Fibroblast of villous mesenchyme (primary cell): Measurements from ENCODE around the gene TGFBRAP1. TPM values are rescaled to one million over a fixed set of nuclear protein-coding genes. Genes with fewer than 3 reads are reported as not detected.

Experiments
- DNase-seq: peaks from one replicate; pipeline ENCODE4 v3.0.0-alpha.2; 2010; ENCODE audit warnings: low read depth
- H3K4me3 ChIP-seq: 2 replicates; pipeline ENCODE4 v1.5.1; 2011; ENCODE audit warnings: low read depth, mild to moderate bottlenecking, low read length
- total RNA-seq: library from RNA; depleted of rRNA; stranded (reverse); fragments of >200 nt; gene quantifications from 2 replicates; pipeline ENCODE4 v1.2.3, GENCODE V29; 2012
- TF ChIP-seq, protein P1 (sequence below): IDR thresholded peaks from 2 replicates; pipeline ENCODE4 v1.5.1; 2012; ENCODE audit warnings: low read depth, mild to moderate bottlenecking, low read length; ENCODE audit not compliant: insufficient read depth

TGFBRAP1 gene
- total RNA-seq, 1 donor: 29.4 TPM

DNA sequence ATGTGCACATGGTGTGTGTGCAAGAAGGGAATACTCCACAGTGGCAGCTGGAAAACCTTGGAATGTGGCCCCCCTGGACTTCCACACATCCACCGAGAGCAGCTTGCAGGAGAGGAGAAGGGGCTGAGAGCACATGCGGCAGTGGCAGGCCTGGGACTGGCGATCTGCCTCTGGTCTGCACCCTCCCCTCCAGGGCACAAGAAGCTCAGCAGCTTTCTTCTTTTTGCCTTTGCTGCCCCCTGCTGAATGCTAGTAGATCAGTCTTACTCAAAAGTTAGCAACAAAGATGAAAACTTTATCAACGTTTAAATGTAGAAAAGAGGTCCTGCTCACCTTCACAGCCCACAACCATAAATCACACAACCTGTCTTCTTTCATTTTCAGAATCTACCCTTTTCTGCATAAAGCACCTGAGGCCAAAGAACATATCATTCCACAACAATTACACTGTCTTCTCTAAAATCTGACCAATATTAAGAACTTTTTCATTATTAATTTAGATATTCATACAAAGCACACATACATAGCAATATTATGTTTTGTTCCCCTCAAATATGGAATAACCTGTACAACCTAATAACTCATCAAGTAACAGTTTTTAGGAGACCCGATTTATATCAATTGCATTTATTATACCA, 34.6 kb downstream of the TGFBRAP1 start:
- peak; percentile 74 for DNase-seq
- H3K4me3 ChIP-seq: no peak overlapping the region
- TF ChIP-seq, protein P1, sequence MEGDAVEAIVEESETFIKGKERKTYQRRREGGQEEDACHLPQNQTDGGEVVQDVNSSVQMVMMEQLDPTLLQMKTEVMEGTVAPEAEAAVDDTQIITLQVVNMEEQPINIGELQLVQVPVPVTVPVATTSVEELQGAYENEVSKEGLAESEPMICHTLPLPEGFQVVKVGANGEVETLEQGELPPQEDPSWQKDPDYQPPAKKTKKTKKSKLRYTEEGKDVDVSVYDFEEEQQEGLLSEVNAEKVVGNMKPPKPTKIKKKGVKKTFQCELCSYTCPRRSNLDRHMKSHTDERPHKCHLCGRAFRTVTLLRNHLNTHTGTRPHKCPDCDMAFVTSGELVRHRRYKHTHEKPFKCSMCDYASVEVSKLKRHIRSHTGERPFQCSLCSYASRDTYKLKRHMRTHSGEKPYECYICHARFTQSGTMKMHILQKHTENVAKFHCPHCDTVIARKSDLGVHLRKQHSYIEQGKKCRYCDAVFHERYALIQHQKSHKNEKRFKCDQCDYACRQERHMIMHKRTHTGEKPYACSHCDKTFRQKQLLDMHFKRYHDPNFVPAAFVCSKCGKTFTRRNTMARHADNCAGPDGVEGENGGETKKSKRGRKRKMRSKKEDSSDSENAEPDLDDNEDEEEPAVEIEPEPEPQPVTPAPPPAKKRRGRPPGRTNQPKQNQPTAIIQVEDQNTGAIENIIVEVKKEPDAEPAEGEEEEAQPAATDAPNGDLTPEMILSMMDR: peak; percentile 73

DNA sequence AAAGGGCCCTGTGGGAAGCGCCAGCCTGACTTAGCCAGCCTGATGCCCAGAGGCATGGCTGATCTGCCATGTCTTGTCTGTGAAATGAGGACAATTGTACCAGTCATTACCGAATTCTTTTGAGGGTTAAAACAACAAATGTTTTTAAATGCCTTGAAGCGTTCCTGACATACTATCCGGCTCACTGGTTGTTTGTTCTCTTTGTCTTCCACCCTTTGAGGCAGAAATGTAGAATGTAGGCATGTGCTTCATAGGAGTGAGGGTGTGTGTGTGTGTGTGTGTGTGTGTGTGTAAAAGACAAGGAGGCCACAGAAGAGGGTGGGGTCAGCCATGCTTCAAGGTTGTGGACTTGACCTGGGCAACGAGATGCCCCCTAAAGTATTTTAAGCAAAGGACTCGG, 35.5 kb downstream of the TGFBRAP1 start:
- H3K4me3 ChIP-seq: no peak overlapping the region
- TF ChIP-seq, protein P1: no peak
- no peak for DNase-seq

DNA sequence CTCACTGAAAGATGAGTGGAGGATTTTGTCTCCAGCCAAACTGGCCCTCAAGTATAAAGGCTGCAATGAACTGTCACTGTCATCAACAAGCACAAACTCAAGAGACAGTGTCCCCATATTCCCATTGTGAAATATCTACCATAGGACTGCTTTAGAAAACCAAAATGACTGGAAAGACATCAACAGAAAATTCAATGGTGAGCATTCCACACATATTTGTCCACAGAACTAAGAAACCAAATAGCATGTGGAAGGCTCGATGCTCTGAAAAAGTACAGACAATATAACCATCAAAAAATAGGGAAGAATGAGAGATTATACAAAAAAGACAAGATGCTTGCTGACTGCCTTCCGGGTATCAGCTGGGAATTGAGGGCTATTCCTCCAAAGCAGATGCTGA, 37.6 kb downstream of the TGFBRAP1 start:
- no peak overlapping the region for H3K4me3 ChIP-seq
- TF ChIP-seq, protein P1: no peak
- DNase-seq: no peak

DNA sequence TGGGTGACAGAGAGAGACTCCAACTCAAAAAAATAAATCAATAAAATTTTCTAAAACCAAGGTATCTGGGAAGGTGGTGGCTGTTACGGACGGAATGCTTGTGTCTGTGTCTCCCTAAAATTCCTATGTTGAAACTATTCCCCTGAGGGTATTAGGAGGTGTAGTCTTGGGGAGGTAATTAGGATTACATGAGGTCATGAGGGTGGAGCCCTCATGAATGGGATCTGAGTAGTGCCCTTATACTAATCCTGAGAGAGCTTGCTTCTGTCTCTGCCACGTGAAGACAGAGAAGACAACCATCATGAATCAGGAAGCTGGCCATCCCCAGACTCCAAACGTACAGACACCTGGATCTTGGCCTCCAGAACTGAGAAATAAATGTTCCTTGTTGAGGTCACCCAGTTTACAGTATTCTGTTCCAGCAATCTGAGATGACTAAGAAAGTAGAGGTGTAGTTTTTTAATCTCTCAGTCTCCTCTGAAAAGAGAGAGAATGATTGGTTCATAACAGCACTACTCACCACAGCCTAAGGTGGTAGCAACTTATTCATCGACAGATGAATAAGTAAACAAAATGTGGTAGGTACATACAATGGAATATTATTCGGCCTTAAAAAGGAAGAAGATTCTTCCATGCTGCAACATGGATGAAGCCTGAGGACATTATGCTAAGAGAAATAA, 38.4 kb downstream of the TGFBRAP1 start:
- no peak overlapping the region for H3K4me3 ChIP-seq
- TF ChIP-seq, protein P1: no peak
- DNase-seq: no peak

DNA sequence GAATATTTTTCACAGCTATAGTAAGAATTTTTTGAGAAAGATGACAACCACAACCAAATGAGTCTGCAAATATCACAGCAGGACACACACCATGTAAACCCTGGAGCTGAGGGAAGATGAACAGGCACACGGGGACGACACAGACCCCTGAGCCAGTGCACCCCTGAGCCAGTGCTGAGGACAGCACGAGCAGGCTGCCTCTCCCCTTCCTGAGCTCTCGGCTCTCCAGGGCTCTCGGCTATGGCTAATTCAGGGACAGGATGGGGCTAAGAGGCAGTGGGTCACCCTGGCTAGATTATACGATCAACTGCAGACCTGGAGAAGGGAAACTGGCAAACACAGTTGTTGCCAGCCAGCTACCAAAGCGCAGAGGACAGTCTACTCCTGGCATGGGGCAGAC, 41.4 kb downstream of the TGFBRAP1 start:
- DNase-seq: no peak

DNA sequence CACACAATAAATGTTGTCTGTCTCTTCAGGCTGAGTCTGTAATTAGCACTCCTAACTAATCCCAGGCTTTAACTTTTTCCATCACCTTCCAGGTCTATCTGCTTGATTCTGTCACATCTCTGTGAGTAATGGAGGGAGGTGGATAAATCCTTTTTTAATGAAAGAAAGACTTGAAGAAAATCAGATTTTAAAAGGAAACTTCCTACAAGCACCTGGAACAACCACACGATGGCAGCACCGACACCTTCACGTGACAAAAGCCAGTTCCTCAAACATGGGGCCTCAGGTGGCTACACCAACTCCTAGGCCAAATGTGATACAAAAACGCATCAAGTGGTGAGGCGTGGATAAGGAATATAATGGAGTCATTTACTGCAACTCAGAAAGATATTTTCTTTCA, 41.8 kb downstream of the TGFBRAP1 start:
- TF ChIP-seq, protein P1: peak; percentile 55
- H3K4me3 ChIP-seq: no peak overlapping the region
- peak; percentile 61 for DNase-seq

More for the DNA sequence above, 41.4 kb downstream of the TGFBRAP1 start:
- TF ChIP-seq, protein P1: no peak
- no peak overlapping the region for H3K4me3 ChIP-seq
